Brain microvascular endothelial cell (primary cell): Measurements from ENCODE around the gene AHNAK2.

Source experiments
- DNase-seq: peaks from one replicate; pipeline ENCODE4 v3.0.0-alpha.2; 2020
- H3K27ac ChIP-seq: fragments of 250-450 bp; sonication (Bioruptor Pico); 2 replicates; pipeline ENCODE4 v1.5.1; 2020; ENCODE audit warnings: mild to moderate bottlenecking, moderate library complexity
- H3K27me3 ChIP-seq: fragments of 250-450 bp; sonication (Bioruptor Pico); replicated peaks from 2 replicates; pipeline ENCODE4 v1.5.1; 2020; ENCODE audit warnings: mild to moderate bottlenecking
- H3K36me3 ChIP-seq: fragments of 250-450 bp; sonication (Bioruptor Pico); replicated peaks from 2 replicates; pipeline ENCODE4 v1.5.1; 2020; ENCODE audit warnings: mild to moderate bottlenecking
- H3K4me3 ChIP-seq: 2 replicates; pipeline ENCODE4 v1.5.1; 2011; ENCODE audit warnings: low read depth, mild to moderate bottlenecking, control low read depth, low read length, moderate library complexity
- CTCF ChIP-seq: IDR thresholded peaks from 2 replicates; pipeline ENCODE4 v1.5.1; 2011; ENCODE audit warnings: low read depth, mild to moderate bottlenecking, moderate library complexity, low read length, control low read depth, inconsistent platforms; ENCODE audit errors: missing control alignments
- in situ Hi-C: cut with HindIII; loops from 2 replicates; pipeline ENCODE4 v1.10.0; 2017; ENCODE audit warnings: low sequenced_read_pairs, low pct_ligation_motif_present

AHNAK2 gene

GRCh38 chr14:104899781-104900180 lies 78.4 kb downstream of the AHNAK2 start:
- in situ Hi-C loops, result no loop called here
- H3K27ac ChIP-seq, result no peak overlapping the region
- no peak for TF ChIP-seq CTCF
- DNase-seq, result no peak
- H3K27me3 ChIP-seq, result no peaks in the 10 kb centered on the region
- H3K4me3 ChIP-seq, result no peak overlapping the region
- peaks cover under 1% of the 10 kb centered on the region for H3K36me3 ChIP-seq

- no peak for DNase-seq
- Histone ChIP-seq H3K27me3 (no peaks in the 10 kb centered on the region), H3K36me3 (peaks cover 8% of the 10 kb centered on the region), H3K4me3 (no peak overlapping the region), H3K27ac (no peak overlapping the region)
- TF ChIP-seq CTCF, result no peak
- in situ Hi-C loops, result no loop called here
Measured at GRCh38 chr14:104898870-104899510, 79.2 kb downstream of the AHNAK2 start.

GRCh38 chr14:104898195-104898558 lies 80.0 kb downstream of the AHNAK2 start:
- Histone ChIP-seq H3K27ac (no peak overlapping the region), H3K27me3 (no peaks in the 10 kb centered on the region), H3K4me3 (no peak overlapping the region), H3K36me3 (peaks cover 12% of the 10 kb centered on the region)
- no peak for TF ChIP-seq CTCF
- no peak for DNase-seq
- in situ Hi-C loops, result no loop called here

- in situ Hi-C loops, result no loop called here
- H3K4me3 ChIP-seq, result no peak overlapping the region
- no peak for TF ChIP-seq CTCF
- no peak overlapping the region for H3K27ac ChIP-seq
- H3K36me3 ChIP-seq, result peaks cover 12% of the 10 kb centered on the region
- H3K27me3 ChIP-seq, result no peaks in the 10 kb centered on the region
- no peak for DNase-seq
Measured at GRCh38 chr14:104897330-104898194, 80.6 kb downstream of the AHNAK2 start.

GRCh38 chr14:104895786-104896661 lies 82.2 kb downstream of the AHNAK2 start:
- no peaks in the 10 kb centered on the region for H3K27me3 ChIP-seq
- no peak overlapping the region for H3K4me3 ChIP-seq
- peaks cover 12% of the 10 kb centered on the region for H3K36me3 ChIP-seq
- no peak overlapping the region for H3K27ac ChIP-seq
- no peak for DNase-seq
- in situ Hi-C loops, result no loop called here
- no peak for TF ChIP-seq CTCF
